Nephron progenitor cell (in vitro differentiated cells): ENCODE data around the gene GPR15LG.
"Not testable (repeated sequence)": the region's sequence is repeated elsewhere in the genome, so short reads cannot be mapped to it uniquely, and the experiment has no call there.

Experiments
- DNase-seq: peaks from one replicate; pipeline ENCODE4 v3.0.0; 2021
- H3K27ac Mint-ChIP-seq: 2 replicates; pipeline ENCODE4 v1.8.0; 2021; ENCODE audit warnings: mild to moderate bottlenecking, moderate library complexity, mixed read lengths
- H3K27me3 Mint-ChIP-seq: 2 replicates; pipeline ENCODE4 v1.8.0; 2021; ENCODE audit warnings: mild to moderate bottlenecking, low read depth, mixed read lengths; ENCODE audit not compliant: poor library complexity
- H3K36me3 Mint-ChIP-seq: 2 replicates; pipeline ENCODE4 v1.8.0; 2021; ENCODE audit warnings: low read depth, mixed read lengths
- H3K4me1 Mint-ChIP-seq: 2 replicates; pipeline ENCODE4 v1.8.0; 2021; ENCODE audit warnings: mixed read lengths
- H3K4me3 Mint-ChIP-seq: 2 replicates; pipeline ENCODE4 v1.8.0; 2021; ENCODE audit warnings: mild to moderate bottlenecking, moderate library complexity, mixed read lengths
- H3K9me3 Mint-ChIP-seq: 2 replicates; pipeline ENCODE4 v1.8.0; 2021; ENCODE audit warnings: mild to moderate bottlenecking, moderate library complexity, mixed read lengths
- TF ChIP-seq, protein P1 (sequence below): fragments of 200-600 bp; sonication (generic); IDR thresholded peaks from 2 replicates; pipeline ENCODE4 v1.5.0; 2021; ENCODE audit warnings: antibody characterized with exemption

GPR15LG gene

DNA sequence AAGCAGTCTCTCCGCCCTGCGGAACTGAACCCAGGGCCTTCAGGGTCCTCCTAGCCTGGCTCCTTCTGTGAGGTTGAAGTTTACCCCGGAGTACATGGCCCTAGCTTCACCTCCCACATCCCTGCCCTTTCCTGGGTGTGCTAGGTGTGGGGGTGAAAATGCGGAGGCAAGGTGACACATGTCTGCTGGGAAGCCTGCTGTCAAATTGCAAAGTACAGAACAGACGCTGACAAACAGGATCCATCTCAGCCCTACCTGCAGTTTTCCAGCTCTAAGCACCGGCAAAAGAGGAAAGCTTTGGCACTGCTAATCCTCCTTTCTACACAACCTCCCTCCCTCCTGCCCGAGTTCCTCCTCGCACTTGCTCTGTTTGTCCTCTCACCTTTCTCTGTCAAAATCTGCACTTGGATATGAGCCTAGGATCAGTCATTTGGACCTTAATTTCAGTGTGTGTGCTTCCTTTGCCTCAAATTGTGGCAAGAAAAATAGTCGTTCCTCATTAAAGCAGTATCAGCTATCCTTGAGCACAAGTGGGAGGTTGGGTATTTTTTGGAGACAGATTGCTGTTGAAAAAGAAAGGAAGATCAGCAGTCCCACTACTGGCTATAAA is 14.4 kb upstream of the GPR15LG start:
- H3K27me3 Mint-ChIP-seq, result peaks cover 7% of the 10 kb centered on the region
- TF ChIP-seq, protein P1, sequence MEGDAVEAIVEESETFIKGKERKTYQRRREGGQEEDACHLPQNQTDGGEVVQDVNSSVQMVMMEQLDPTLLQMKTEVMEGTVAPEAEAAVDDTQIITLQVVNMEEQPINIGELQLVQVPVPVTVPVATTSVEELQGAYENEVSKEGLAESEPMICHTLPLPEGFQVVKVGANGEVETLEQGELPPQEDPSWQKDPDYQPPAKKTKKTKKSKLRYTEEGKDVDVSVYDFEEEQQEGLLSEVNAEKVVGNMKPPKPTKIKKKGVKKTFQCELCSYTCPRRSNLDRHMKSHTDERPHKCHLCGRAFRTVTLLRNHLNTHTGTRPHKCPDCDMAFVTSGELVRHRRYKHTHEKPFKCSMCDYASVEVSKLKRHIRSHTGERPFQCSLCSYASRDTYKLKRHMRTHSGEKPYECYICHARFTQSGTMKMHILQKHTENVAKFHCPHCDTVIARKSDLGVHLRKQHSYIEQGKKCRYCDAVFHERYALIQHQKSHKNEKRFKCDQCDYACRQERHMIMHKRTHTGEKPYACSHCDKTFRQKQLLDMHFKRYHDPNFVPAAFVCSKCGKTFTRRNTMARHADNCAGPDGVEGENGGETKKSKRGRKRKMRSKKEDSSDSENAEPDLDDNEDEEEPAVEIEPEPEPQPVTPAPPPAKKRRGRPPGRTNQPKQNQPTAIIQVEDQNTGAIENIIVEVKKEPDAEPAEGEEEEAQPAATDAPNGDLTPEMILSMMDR, result no peak
- peaks cover 11% of the 10 kb centered on the region for H3K36me3 Mint-ChIP-seq
- DNase-seq, result no peak
- peak overlapping the region; percentile 6 for H3K27ac Mint-ChIP-seq
- peaks cover 14% of the 10 kb centered on the region for H3K4me1 Mint-ChIP-seq
- no peak overlapping the region for H3K4me3 Mint-ChIP-seq
- H3K9me3 Mint-ChIP-seq, result no peaks in the 10 kb centered on the region

DNA sequence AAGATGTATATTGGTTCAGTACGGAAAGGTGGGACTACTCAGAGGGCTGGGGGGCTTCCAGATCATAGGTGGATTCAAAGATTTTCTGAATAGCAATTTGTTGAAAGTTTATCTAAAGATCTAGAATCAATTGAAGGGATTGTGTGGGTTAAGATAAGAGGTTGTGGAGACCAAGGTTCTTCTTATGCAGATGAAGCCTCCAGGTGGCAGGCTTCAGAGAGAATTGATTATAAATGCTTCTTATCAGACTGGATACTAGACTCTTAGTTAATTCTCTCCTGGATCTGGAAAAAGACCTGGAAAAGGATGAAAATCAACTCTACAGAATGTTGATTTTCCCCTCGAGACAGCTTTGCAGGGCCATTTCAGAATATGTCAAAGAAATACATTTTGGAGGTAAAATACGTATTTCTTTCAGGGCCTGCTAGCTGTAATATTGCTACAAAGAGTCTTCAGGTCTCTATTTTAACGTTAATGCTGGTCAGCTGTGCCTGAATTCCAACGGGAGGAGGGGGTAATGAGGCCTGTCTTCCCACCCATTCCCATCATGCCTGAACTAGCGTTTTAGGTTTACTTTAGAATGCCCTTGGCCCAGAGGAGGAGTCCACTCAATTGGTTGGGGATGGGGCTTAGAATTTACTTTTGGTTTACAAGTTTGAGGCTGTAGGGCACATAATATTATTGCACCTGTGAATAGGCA is 12.8 kb upstream of the GPR15LG start:
- H3K4me1 Mint-ChIP-seq, result peaks cover 10% of the 10 kb centered on the region
- TF ChIP-seq, protein P1, result no peak
- H3K36me3 Mint-ChIP-seq, result no peaks in the 10 kb centered on the region
- no peak overlapping the region for H3K27ac Mint-ChIP-seq
- H3K4me3 Mint-ChIP-seq, result no peak overlapping the region
- H3K27me3 Mint-ChIP-seq, result peaks cover 12% of the 10 kb centered on the region
- DNase-seq, result no peak
- H3K9me3 Mint-ChIP-seq, result no peaks in the 10 kb centered on the region

DNA sequence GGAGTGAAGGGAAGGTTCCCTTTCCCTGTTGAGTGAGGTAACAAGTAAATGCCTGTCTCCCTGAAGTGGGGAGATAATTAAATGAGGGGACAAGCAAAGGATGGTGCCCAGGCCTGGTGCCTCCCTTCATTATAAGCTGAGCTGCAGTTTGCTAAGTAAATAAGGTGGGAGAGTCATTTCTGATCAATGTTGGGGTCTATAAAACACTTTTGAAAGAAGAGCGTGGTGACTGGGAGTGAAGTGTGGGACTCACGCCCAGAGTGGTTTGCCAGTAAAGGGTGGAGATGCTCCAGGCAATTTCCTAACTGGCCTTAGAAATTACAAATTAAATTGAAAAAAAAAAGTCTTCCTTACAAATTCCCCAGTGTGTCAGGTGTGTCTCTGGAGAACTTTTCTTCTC is 9.6 kb upstream of the GPR15LG start:
- TF ChIP-seq, protein P1, result no peak
- no peaks in the 10 kb centered on the region for H3K36me3 Mint-ChIP-seq
- H3K4me1 Mint-ChIP-seq, result peaks cover 13% of the 10 kb centered on the region
- no peak overlapping the region for H3K4me3 Mint-ChIP-seq
- no peak for DNase-seq
- no peak overlapping the region for H3K27ac Mint-ChIP-seq
- peaks cover 12% of the 10 kb centered on the region for H3K27me3 Mint-ChIP-seq
- no peaks in the 10 kb centered on the region for H3K9me3 Mint-ChIP-seq

DNA sequence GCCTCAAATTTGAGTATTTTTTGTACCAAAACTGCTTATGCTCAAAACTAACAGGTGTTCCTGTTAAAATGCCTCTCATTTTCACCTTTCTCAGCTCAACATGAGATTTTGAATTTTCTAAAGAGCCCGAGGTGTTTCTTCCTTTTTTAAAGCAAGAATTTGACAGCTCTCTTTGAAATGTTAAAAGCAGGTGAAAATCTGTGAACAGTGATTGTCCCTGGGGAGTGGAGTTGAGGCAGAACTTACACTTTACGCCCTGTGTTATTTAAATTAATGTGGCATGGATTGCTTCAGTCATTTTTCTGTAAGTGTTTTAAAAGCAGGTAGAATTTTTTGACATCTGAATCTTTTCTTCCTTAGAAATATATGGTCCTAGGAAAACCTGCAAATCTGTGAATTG is 9.2 kb upstream of the GPR15LG start:
- Mint-ChIP-seq H3K27ac (no peak overlapping the region), H3K27me3 (peaks cover 12% of the 10 kb centered on the region), H3K4me3 (no peak overlapping the region), H3K4me1 (peaks cover 8% of the 10 kb centered on the region), H3K36me3 (no peaks in the 10 kb centered on the region), H3K9me3 (no peaks in the 10 kb centered on the region)
- no peak for DNase-seq
- TF ChIP-seq, protein P1, result no peak

DNA sequence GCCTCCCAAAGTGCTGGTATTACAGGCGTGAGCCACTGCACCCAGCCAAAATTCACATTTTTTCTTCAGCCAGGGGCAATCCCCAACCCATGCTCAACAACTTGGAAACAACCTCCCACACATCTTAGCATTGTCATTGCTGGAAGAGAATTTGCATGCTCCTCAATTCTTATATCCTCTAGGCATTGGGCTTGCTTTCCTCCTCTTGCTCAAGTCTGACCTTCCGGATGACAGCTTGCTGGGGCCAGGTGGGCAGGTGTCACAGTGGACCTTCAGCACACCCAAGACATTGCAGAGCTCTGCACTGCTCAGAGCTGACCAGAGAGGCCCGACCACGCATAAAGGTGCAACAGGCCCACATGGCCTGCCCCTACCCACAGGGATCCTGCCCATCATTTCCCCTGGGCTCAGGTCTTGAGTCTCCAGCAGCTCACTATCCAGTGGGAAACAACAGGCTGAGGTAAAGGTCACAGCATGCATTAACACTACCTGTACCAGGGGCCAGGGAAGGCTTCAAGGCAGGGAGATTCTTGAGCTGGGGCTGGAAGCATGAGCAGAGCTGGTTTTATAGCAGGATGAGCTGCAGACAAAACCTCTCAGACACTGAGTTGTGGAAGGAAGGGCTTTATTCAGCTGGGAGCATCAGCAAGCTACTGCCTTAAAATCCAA is 6.8 kb upstream of the GPR15LG start:
- no peak for DNase-seq
- peaks cover 16% of the 10 kb centered on the region for H3K27me3 Mint-ChIP-seq
- TF ChIP-seq, protein P1, result no peak
- H3K9me3 Mint-ChIP-seq, result no peaks in the 10 kb centered on the region
- peaks cover 14% of the 10 kb centered on the region for H3K4me1 Mint-ChIP-seq
- H3K4me3 Mint-ChIP-seq, result no peak overlapping the region
- H3K27ac Mint-ChIP-seq, result no peak overlapping the region
- no peaks in the 10 kb centered on the region for H3K36me3 Mint-ChIP-seq

DNA sequence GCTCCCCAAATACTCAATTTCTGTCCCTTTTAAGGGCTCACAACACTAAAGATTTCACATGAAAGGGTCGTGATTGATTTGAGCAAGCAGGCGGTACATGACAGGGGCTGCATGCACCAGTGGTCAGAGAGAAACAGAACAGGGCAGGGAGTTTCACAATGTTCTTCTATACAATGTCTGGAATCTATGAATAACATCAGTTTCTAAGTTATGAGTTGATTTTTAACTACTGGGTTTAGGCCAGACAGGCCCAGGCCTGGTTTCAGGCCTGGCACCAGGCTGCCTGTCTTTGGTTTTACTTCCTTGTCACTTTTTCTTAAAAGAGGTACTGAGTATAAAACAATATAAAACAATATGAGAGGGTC is 6.3 kb upstream of the GPR15LG start:
- H3K9me3 Mint-ChIP-seq, H3K27ac Mint-ChIP-seq, H3K4me3 Mint-ChIP-seq, DNase-seq, H3K36me3 Mint-ChIP-seq: not testable (repeated sequence)
- peaks cover 17% of the 10 kb centered on the region for H3K4me1 Mint-ChIP-seq
- peaks cover 16% of the 10 kb centered on the region for H3K27me3 Mint-ChIP-seq

DNA sequence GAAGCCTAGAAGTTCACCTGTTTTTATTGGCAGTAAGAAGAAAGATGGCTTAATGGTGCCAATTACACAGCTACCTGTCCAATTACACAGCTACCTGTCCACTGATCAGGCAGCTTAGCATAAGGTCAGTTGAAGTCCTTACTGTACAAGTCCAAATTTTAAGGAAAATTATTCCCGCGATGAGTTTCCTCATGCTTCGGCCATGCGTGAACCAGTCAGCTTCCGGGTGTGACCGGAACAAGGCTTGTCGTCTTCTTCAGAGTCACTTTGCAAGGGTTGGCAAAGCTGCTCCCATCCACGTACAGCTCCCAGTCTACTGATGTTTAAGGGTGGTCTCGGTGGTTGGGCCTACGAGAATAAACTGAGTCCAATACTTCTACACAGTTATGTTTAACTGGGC is 5.2 kb upstream of the GPR15LG start:
- H3K4me1 Mint-ChIP-seq, result peaks cover 17% of the 10 kb centered on the region
- H3K27ac Mint-ChIP-seq, H3K9me3 Mint-ChIP-seq, H3K36me3 Mint-ChIP-seq, H3K4me3 Mint-ChIP-seq, DNase-seq: not testable (repeated sequence)
- H3K27me3 Mint-ChIP-seq, result peaks cover 12% of the 10 kb centered on the region

DNA sequence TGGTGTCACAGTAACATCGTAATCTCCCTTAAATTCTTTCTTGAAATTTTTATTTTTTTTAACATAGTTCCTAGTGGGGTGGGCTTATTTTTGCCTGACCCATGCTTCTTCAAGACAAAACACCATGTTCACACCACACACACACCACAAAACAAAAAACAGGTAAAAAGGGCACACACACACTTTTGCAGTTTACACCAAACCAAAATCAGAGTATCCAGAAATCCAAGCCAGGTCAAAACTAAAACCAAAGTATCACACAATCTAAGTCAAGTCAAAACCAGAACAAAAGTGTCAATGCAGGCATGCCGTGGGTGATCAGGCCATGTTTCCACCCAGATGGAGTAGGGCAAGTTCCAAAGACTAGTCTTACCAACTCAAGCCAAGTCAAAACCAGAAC is 2.4 kb upstream of the GPR15LG start:
- H3K27me3 Mint-ChIP-seq, H3K9me3 Mint-ChIP-seq, H3K27ac Mint-ChIP-seq, H3K4me3 Mint-ChIP-seq, DNase-seq, H3K36me3 Mint-ChIP-seq: not testable (repeated sequence)
- peaks cover 17% of the 10 kb centered on the region for H3K4me1 Mint-ChIP-seq

DNA sequence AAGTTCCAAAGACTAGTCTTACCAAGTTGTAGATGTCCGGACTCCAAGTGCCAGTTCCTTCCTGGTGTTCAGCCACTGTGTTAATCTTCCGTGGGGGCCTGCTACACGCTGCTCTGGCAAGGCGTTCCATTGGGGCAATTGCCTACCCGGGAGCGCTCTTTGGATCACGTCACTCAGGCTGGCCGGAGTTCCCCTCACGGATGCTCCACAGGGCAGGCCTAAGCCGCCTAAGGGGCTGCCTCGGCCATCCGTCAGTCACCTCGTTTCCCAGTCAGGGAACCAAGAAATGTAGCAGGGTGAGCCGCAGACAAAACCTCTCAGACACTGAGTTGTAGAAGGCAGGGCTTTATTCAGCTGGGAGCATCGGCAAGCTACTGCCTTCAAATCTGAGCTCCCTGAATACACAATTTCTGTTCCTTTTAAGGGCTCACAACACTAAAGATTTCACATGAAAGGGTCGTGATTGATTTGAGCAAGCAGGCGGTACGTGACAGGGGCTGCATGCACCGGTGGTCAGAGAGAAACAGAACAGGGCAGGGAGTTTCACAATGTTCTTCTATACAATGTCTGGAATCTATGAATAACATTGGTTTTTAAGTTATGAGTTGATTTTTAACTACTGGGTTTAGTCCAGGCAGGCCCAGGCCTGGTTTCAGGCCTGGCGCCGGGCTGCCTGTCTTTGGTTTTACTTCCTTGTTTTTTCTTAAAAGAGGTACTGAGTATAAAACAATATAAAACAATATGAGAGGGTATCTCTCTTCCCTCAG is 1.7 kb upstream of the GPR15LG start:
- not testable (repeated sequence) for H3K36me3 Mint-ChIP-seq, H3K9me3 Mint-ChIP-seq, H3K27me3 Mint-ChIP-seq, H3K4me3 Mint-ChIP-seq, DNase-seq
- H3K4me1 Mint-ChIP-seq, result peaks cover 19% of the 10 kb centered on the region
- H3K27ac Mint-ChIP-seq, result peak overlapping the region; percentile 80
